ENCODE data around the gene SMIM5. TPM values are rescaled to one million over a fixed set of nuclear protein-coding genes. Genes with fewer than 3 reads are reported as not detected.

SMIM5 gene
- total and polyA plus RNA-seq, 2 of the 13 experiments (the other 11 are each of a cell fraction or from before 2014, with no cell fraction given): not detected

DNA sequence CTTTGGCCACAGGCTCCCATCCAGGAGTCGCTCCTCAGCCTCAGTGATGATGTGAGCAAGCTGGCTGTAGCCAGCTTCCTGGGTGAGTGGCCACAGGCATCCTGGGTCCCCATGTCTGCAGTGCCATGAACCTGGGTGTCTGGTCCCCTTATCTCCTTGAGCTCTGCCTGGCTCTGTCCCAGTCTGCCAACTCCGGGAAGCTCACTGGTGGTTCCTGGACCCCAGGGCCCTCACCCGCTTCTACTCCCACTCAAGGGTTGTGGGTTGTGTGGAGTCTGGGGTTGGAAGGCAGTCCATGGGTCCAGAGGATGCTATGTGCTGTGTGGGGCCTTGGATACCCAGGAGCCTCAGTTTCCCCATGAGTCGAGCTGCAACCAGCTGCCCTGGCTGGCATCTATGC is 11.7 kb upstream of the SMIM5 start:
- H3K4me3 ChIP-seq (replicated peaks in 1 of 3; ENCODE audit: insufficient read depth in 1 of 3, low read depth in 2 of 3, low read length in 3 of 3): no peak overlapping the region
- H3K9me3 ChIP-seq (ENCODE audit: low read length): no peaks in the 10 kb centered on the region
- H4K20me1 ChIP-seq (ENCODE audit: insufficient read depth, low read length): no peaks in the 10 kb centered on the region; the same call in 1 of the 2 replicates
- ATAC-seq (no peak), DNase-seq (ENCODE audit: low spot score) (no peak), FAIRE-seq (no peak)
- CTCF ChIA-PET (ENCODE audit: low intra/inter-chr PET ratio, low total read pairs): no interaction called here
- H2AFZ ChIP-seq (ENCODE audit: low read length): no peak overlapping the region
- H3K79me2 ChIP-seq (ENCODE audit: insufficient read depth, low read length): no peaks in the 10 kb centered on the region
- H3K27me3 ChIP-seq (ENCODE audit: control insufficient read depth in 1 of 2, insufficient read depth in 2 of 2, low read length in 2 of 2): no peaks in the 10 kb centered on the region
- 77% methylated on average over 4 of the region's 4 CpGs for WGBS (ENCODE audit: low lambda C conversion rate)
- no peaks in the 10 kb centered on the region for H3K36me3 ChIP-seq (replicated peaks in 1 of 2; ENCODE audit: control insufficient read depth in 1 of 2, insufficient read depth in 2 of 2, low read length in 2 of 2)
- H3K4me2 ChIP-seq (ENCODE audit: low read depth, low read length): no peak overlapping the region
- no TSS peak for BruUV-seq (replicated peaks)
- no peak overlapping the region for H3K9ac ChIP-seq (ENCODE audit: insufficient read depth, low read depth, low read length)
- H3K27ac ChIP-seq (ENCODE audit: extremely low read length, insufficient read depth, low read length): no peak overlapping the region
- in situ Hi-C loops (cut with HindIII; ENCODE audit: extremely low pct_ligation_motif_present, low pct_unique_long_range_greater_than_20kb): no loop called here
- intact Hi-C loops (cut with micrococcal nuclease; ENCODE audit: unreplicated experiment): no loop called here
- TF ChIP-seq KLF11 (CRISPR knock-in tag; IDR thresholded peaks at IDR 0.05): no peak
- TF ChIP-seq, protein P1, sequence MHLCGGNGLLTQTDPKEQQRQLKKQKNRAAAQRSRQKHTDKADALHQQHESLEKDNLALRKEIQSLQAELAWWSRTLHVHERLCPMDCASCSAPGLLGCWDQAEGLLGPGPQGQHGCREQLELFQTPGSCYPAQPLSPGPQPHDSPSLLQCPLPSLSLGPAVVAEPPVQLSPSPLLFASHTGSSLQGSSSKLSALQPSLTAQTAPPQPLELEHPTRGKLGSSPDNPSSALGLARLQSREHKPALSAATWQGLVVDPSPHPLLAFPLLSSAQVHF (CRISPR knock-in tag; IDR thresholded peaks at IDR 0.05): no peak
- TF ChIP-seq SSRP1 (CRISPR knock-in tag; IDR thresholded peaks at IDR 0.05): peak; percentile 57; the same call in 1 of the 2 replicates
- TF ChIP-seq RCOR2 (CRISPR knock-in tag; IDR thresholded peaks at IDR 0.05): no peak
- TF ChIP-seq, protein P2, sequence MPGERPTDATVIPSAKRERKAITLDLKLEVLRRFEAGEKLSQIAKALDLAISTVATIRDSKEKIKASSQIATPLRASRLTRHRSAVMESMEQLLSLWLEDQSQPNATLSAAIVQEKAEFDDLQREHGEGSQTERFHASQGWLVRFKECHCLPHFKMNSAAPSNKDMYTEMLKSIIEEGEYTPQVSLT (CRISPR knock-in tag; IDR thresholded peaks at IDR 0.05; ENCODE audit: borderline replicate concordance, low read depth): no peak
- TF ChIP-seq, protein P3, sequence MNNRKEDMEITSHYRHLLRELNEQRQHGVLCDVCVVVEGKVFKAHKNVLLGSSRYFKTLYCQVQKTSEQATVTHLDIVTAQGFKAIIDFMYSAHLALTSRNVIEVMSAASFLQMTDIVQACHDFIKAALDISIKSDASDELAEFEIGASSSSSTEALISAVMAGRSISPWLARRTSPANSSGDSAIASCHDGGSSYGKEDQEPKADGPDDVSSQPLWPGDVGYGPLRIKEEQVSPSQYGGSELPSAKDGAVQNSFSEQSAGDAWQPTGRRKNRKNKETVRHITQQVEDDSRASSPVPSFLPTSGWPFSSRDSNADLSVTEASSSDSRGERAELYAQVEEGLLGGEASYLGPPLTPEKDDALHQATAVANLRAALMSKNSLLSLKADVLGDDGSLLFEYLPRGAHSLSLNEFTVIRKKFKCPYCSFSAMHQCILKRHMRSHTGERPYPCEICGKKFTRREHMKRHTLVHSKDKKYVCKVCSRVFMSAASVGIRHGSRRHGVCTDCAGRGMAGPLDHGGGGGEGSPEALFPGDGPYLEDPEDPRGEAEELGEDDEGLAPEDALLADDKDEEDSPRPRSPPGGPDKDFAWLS (CRISPR knock-in tag; IDR thresholded peaks at IDR 0.05; ENCODE audit: borderline replicate concordance): no peak
- TF ChIP-seq, protein P4, sequence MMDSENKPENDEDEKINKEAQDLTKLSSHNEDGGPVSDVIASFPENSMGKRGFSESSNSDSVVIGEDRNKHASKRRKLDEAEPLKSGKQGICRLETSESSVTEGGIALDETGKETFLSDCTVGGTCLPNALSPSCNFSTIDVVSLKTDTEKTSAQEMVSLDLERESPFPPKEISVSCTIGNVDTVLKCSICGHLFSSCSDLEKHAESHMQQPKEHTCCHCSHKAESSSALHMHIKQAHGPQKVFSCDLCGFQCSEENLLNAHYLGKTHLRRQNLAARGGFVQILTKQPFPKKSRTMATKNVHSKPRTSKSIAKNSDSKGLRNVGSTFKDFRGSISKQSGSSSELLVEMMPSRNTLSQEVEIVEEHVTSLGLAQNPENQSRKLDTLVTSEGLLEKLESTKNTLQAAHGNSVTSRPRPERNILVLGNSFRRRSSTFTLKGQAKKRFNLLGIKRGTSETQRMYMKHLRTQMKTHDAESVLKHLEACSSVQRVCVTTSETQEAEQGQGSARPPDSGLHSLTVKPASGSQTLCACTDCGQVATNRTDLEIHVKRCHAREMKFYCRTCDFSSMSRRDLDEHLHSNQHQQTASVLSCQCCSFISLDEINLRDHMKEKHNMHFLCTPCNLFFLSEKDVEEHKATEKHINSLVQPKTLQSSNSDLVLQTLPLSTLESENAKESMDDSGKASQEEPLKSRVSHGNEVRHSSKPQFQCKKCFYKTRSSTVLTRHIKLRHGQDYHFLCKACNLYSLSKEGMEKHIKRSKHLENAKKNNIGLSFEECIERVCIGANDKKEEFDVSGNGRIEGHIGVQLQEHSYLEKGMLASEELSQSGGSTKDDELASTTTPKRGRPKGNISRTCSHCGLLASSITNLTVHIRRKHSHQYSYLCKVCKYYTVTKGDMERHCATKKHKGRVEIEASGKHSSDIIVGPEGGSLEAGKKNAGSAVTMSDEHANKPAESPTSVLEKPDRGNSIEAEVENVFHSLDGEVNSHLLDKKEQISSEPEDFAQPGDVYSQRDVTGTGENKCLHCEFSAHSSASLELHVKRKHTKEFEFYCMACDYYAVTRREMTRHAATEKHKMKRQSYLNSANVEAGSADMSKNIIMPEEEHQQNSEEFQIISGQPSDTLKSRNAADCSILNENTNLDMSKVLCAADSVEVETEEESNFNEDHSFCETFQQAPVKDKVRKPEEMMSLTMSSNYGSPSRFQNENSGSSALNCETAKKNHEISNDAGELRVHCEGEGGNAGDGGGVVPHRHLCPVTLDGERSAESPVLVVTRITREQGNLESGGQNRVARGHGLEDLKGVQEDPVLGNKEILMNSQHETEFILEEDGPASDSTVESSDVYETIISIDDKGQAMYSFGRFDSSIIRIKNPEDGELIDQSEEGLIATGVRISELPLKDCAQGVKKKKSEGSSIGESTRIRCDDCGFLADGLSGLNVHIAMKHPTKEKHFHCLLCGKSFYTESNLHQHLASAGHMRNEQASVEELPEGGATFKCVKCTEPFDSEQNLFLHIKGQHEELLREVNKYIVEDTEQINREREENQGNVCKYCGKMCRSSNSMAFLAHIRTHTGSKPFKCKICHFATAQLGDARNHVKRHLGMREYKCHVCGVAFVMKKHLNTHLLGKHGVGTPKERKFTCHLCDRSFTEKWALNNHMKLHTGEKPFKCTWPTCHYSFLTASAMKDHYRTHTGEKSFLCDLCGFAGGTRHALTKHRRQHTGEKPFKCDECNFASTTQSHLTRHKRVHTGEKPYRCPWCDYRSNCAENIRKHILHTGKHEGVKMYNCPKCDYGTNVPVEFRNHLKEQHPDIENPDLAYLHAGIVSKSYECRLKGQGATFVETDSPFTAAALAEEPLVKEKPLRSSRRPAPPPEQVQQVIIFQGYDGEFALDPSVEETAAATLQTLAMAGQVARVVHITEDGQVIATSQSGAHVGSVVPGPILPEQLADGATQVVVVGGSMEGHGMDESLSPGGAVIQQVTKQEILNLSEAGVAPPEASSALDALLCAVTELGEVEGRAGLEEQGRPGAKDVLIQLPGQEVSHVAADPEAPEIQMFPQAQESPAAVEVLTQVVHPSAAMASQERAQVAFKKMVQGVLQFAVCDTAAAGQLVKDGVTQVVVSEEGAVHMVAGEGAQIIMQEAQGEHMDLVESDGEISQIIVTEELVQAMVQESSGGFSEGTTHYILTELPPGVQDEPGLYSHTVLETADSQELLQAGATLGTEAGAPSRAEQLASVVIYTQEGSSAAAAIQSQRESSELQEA (CRISPR knock-in tag; IDR thresholded peaks at IDR 0.05; ENCODE audit: not compliant biosample characterization): peak; percentile 9
- no peak for TF ChIP-seq ZSCAN12 (CRISPR knock-in tag; IDR thresholded peaks at IDR 0.05)
- peak; percentile 62 for TF ChIP-seq AGO2 (optimal IDR thresholded peaks at IDR 0.05; ENCODE audit: low read depth, low read length)
- no peak for TF ChIP-seq ZNF234 (CRISPR knock-in tag; conservative IDR thresholded peaks at IDR 0.05)
- no peak for TF ChIP-seq ZNF337 (CRISPR knock-in tag; IDR thresholded peaks at IDR 0.05; ENCODE audit: borderline replicate concordance, low read depth)
- TF ChIP-seq, protein P5, sequence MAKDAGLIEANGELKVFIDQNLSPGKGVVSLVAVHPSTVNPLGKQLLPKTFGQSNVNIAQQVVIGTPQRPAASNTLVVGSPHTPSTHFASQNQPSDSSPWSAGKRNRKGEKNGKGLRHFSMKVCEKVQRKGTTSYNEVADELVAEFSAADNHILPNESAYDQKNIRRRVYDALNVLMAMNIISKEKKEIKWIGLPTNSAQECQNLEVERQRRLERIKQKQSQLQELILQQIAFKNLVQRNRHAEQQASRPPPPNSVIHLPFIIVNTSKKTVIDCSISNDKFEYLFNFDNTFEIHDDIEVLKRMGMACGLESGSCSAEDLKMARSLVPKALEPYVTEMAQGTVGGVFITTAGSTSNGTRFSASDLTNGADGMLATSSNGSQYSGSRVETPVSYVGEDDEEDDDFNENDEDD (CRISPR knock-in tag; IDR thresholded peaks at IDR 0.05; ENCODE audit: borderline replicate concordance): no peak
- peaks cover 6% of the 10 kb centered on the region; the same call in 1 of the 2 replicates for H3K4me1 ChIP-seq (ENCODE audit: insufficient read depth, low read length)
- POLR2A ChIA-PET: interaction anchor here (0.6 to 3.7 kb wide), 4 partner anchors 11 to 193 kb away, joined by 4 to 12 read pairs (median 8); partner anchors contain the start of gene SMIM5

Measured in HepG2 (cell line).